Breast epithelium (tissue), 4 donors: ENCODE measurements around the gene HTR3B. TPM values are rescaled to one million over a fixed set of nuclear protein-coding genes. Genes with fewer than 3 reads are reported as not detected.

Experiments used
- DNase-seq, 2 donors: peaks; one replicate each; pipeline ENCODE4 v3.0.0-alpha.2; 2019; ENCODE audit warnings: low spot score in 2 of 2
- H3K27ac ChIP-seq, 2 donors: fragments of 200-600 bp; sonication (generic) in 1 of 2; one replicate each; pipeline ENCODE4 v1.5.1; 2016 to 2019; ENCODE audit warnings: mild to moderate bottlenecking in 1 of 2
- H3K27me3 ChIP-seq, 2 donors: fragments of 200-600 bp; sonication (generic) in 1 of 2; one replicate each; pipeline versions ENCODE4 v1.5.1 to v1.6.0; 2017 to 2019; ENCODE audit warnings: control low read depth in 1 of 2, mild to moderate bottlenecking in 1 of 2
- H3K36me3 ChIP-seq: fragments of 200-600 bp; one replicate; pipeline ENCODE4 v1.5.1; 2019
- H3K4me1 ChIP-seq, 2 donors: fragments of 200-600 bp; sonication (generic); one replicate each; pipeline ENCODE4 v1.5.1; 2016 to 2019; ENCODE audit warnings: control low read depth in 1 of 2
- H3K4me3 ChIP-seq, 3 donors: fragments of 200-600 bp; sonication (generic); 1 replicate in 2 of 3; 2 replicates in 1 of 3; pipeline ENCODE4 v1.5.1; 2016 to 2019; ENCODE audit warnings: mild to moderate bottlenecking in 3 of 3, moderate library complexity in 2 of 3
- H3K9me3 ChIP-seq, 2 donors: fragments of 200-600 bp; sonication (generic) in 1 of 2; one replicate each; pipeline ENCODE4 v1.5.1; 2016 to 2019; ENCODE audit warnings: control low read depth in 1 of 2
- POLR2A ChIP-seq: fragments of 450-650 bp; IDR thresholded peaks from one replicate; pipeline ENCODE4 v1.6.1; 2016; ENCODE audit warnings: antibody characterized with exemption, mild to moderate bottlenecking, moderate library complexity
- POLR2AphosphoS5 ChIP-seq, 3 donors: sonication (generic); formaldehyde crosslinking; IDR thresholded peaks; one replicate each; pipeline ENCODE4 v1.6.1; 2017; ENCODE audit warnings: antibody characterized with exemption in 3 of 3
- intact Hi-C: fragments of 100-400 bp; cut with DNase I; formaldehyde crosslinking; loops from one replicate; pipeline ENCODE4 v1.15.1; 2023; ENCODE audit warnings: low total_unique reads
- total RNA-seq, 3 donors: library from RNA; depleted of rRNA; stranded (reverse); fragments of >200 nt; gene quantifications; one replicate each; pipeline ENCODE4 v1.1.0, GENCODE V29; 2016
- TF ChIP-seq, protein P1 (sequence below), 3 donors: fragments of 450-650 bp; IDR thresholded peaks; one replicate each; pipeline ENCODE4 v1.5.1; 2016 to 2017; ENCODE audit warnings: antibody characterized with exemption in 3 of 3, mild to moderate bottlenecking in 3 of 3, moderate library complexity in 3 of 3

Gene HTR3B
- total RNA-seq, 3 donors from 2014 or later: not detected

DNA sequence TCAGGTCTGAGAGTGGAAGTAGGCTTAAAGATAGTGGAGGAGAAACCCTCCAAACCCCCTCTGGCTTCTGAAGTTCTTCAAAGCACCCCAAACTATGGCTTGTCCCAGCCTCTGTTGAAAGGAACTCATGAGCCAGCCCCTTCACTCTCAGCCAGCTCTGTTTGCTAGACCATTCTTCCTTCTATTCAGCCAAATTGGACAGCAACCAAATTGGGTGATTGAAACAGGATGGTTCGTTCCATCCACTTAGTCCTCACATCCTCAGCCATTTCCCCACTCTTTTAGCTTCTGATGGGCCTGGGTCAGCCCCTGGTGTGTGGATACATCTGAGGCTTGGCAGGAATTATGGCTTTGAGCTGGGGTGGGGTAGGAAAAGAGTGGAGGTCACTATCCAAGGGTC, 74.8 kb downstream of the HTR3B start:
- no peak for DNase-seq
- Histone ChIP-seq H3K27me3 (peaks cover 0 to 10% of the 10 kb centered on the region in 2 donors), H3K9me3 (no peaks in the 10 kb centered on the region), H3K36me3 (no peaks in the 10 kb centered on the region), H3K27ac (no peak overlapping the region), H3K4me3 (no peak overlapping the region), H3K4me1 (no peaks in the 10 kb centered on the region)
- no peak for TF ChIP-seq POLR2A
- TF ChIP-seq, protein P1, sequence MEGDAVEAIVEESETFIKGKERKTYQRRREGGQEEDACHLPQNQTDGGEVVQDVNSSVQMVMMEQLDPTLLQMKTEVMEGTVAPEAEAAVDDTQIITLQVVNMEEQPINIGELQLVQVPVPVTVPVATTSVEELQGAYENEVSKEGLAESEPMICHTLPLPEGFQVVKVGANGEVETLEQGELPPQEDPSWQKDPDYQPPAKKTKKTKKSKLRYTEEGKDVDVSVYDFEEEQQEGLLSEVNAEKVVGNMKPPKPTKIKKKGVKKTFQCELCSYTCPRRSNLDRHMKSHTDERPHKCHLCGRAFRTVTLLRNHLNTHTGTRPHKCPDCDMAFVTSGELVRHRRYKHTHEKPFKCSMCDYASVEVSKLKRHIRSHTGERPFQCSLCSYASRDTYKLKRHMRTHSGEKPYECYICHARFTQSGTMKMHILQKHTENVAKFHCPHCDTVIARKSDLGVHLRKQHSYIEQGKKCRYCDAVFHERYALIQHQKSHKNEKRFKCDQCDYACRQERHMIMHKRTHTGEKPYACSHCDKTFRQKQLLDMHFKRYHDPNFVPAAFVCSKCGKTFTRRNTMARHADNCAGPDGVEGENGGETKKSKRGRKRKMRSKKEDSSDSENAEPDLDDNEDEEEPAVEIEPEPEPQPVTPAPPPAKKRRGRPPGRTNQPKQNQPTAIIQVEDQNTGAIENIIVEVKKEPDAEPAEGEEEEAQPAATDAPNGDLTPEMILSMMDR (IDR thresholded peaks at IDR 0.05): no peak
- intact Hi-C loops: no loop called here

- TF ChIP-seq, protein P1 (IDR thresholded peaks at IDR 0.05): no peak
- TF ChIP-seq POLR2A: no peak
- TF ChIP-seq POLR2AphosphoS5 (IDR thresholded peaks at IDR 0.05): no peak
- Histone ChIP-seq H3K36me3 (no peaks in the 10 kb centered on the region), H3K4me3 (no peak overlapping the region), H3K27me3 (peaks cover 0 to 10% of the 10 kb centered on the region in 2 donors), H3K27ac (no peak overlapping the region), H3K4me1 (no peaks in the 10 kb centered on the region), H3K9me3 (no peaks in the 10 kb centered on the region)
- intact Hi-C loops: no loop called here
- DNase-seq: no peak
Observed at GRCh38 chr11:113980785-113981184, 76.2 kb downstream of the HTR3B start.

DNA sequence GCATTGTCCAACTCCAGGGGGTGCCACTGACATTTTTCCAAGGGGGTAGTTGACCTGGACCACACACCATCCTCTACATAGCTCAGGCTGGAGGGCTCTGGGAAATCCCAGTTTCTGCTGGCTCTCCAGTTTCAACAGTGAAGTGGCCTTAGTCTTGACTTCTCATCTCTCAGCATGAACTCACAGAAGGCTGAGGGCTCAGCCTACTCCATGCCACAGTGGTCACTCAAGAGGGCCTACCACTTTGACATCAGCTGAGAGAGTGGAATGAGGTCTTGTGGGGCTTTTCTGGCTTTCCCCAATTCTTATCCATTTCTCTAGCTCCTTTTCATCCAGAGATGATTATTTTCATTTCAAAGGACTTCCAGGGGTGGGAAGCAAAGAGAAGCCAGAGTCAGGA, 77.7 kb downstream of the HTR3B start:
- DNase-seq: no peak
- Histone ChIP-seq H3K4me3 (no peak overlapping the region), H3K9me3 (no peaks in the 10 kb centered on the region), H3K27ac (no peak overlapping the region), H3K4me1 (no peaks in the 10 kb centered on the region), H3K27me3 (peaks cover 0 to 25% of the 10 kb centered on the region in 2 donors), H3K36me3 (no peaks in the 10 kb centered on the region)
- intact Hi-C loops: no loop called here
- no peak for TF ChIP-seq POLR2A
- no peak for TF ChIP-seq POLR2AphosphoS5 (IDR thresholded peaks at IDR 0.05)
- TF ChIP-seq, protein P1 (IDR thresholded peaks at IDR 0.05): no peak

DNA sequence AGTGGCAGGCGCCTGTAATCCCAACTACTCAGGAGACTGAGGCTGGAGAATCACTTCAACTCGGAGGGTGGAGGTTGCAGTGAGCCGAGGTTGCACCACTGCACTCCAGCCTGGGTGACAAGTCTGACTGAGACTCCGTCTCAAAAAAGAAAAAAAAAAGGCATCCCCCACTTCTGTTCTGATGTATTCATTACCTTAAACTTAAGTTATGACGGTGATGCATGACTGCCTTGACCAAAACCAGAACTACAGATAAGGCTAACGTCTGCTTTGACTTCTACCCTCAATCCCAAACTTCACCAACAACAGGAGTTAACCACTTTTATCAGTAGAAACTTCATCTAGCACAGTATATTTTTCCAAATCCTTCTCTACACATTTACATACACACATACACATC, 80.2 kb downstream of the HTR3B start:
- no peak overlapping the region for H3K4me3 ChIP-seq
- H3K4me1 ChIP-seq: no peaks in the 10 kb centered on the region
- peaks cover 0 to 21% of the 10 kb centered on the region in 2 donors for H3K27me3 ChIP-seq
- H3K27ac ChIP-seq: no peak overlapping the region
- DNase-seq: no peak
- no peaks in the 10 kb centered on the region for H3K36me3 ChIP-seq
- no peaks in the 10 kb centered on the region for H3K9me3 ChIP-seq
- intact Hi-C loops: no loop called here
- TF ChIP-seq POLR2A (no peak), POLR2AphosphoS5 (IDR thresholded peaks at IDR 0.05) (no peak)
- TF ChIP-seq, protein P1 (IDR thresholded peaks at IDR 0.05): no peak

DNA sequence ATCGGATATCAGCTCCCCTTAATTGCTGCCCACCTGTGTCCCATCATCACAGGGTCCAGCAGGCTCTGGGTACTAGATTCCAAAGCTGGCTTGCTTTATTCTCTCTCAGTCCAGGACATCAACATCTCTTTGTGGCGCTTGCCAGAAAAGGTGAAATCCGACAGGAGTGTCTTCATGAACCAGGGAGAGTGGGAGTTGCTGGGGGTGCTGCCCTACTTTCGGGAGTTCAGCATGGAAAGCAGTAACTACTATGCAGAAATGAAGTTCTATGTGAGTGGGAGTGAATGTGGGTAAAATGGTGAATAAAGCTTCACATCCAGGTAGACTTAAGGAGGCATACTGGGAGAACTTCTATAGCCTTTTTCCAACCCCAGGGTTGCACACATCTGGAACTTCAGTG, 81.3 kb downstream of the HTR3B start:
- Histone ChIP-seq H3K9me3 (no peaks in the 10 kb centered on the region), H3K4me1 (no peaks in the 10 kb centered on the region), H3K4me3 (no peak overlapping the region), H3K27ac (no peak overlapping the region), H3K27me3 (peaks cover 0 to 24% of the 10 kb centered on the region in 2 donors), H3K36me3 (no peaks in the 10 kb centered on the region)
- intact Hi-C loops: no loop called here
- no peak for DNase-seq
- TF ChIP-seq POLR2A (no peak), POLR2AphosphoS5 (IDR thresholded peaks at IDR 0.05) (no peak)
- TF ChIP-seq, protein P1 (IDR thresholded peaks at IDR 0.05): no peak
